Panc1 (cell line): Measurements from ENCODE around the gene PLA2G15. TPM values are rescaled to one million over a fixed set of nuclear protein-coding genes. Genes with fewer than 3 reads are reported as not detected.

Source experiments
- ATAC-seq: fragments of 200-7000 bp; cut with Tn5 transposase; 2 replicates; pipeline ENCODE4 v1.9.1; 2020; ENCODE audit warnings: mild to moderate bottlenecking, moderate library complexity
- BruUV-seq: library from RNA; stranded (reverse); fragments of 400-500 nt; replicated peaks from 2 replicates; lab custom pipeline; 2021; lab: Mats Ljungman, UMichigan
- CTCF ChIA-PET: fragments of 300-600 bp; sonication (Branson Sonifier 250); formaldehyde crosslinking; loops from one replicate; lab custom pipeline; 2022; ENCODE audit warnings: antibody characterized with exemption; lab: Charles Lee
- POLR2A ChIA-PET: fragments of 300-600 bp; sonication (Branson Sonifier 250); formaldehyde crosslinking; loops from one replicate; lab custom pipeline; 2022; ENCODE audit warnings: antibody characterized with exemption; lab: Charles Lee
- DNase-seq: peaks from one replicate; pipeline ENCODE4 v3.0.0-alpha.2; 2010; ENCODE audit warnings: low read depth, low spot score
- H3K27ac ChIP-seq: 2 replicates; pipeline ENCODE4 v1.5.1; 2011; ENCODE audit warnings: mild to moderate bottlenecking, low read length, inconsistent platforms
- H3K27me3 ChIP-seq: fragments of 200-500 bp; sonication (Bioruptor generic); 2 replicates; pipeline ENCODE4 v1.6.0; 2014; ENCODE audit warnings: low read length, inconsistent platforms; ENCODE audit not compliant: control insufficient read depth, insufficient read depth
- H3K36me3 ChIP-seq: fragments of 200-500 bp; sonication (Bioruptor generic); 2 replicates; pipeline ENCODE4 v1.5.1; 2014; ENCODE audit warnings: inconsistent platforms, mild to moderate bottlenecking, low read length, moderate library complexity; ENCODE audit not compliant: control insufficient read depth, insufficient read depth
- H3K4me1 ChIP-seq: 2 replicates; pipeline ENCODE4 v1.5.1; 2011; ENCODE audit warnings: inconsistent platforms, mild to moderate bottlenecking, low read length, moderate library complexity; ENCODE audit not compliant: control insufficient read depth, insufficient read depth
- H3K4me3 ChIP-seq, 2 experiments: 2 replicates each; pipeline ENCODE4 v1.5.1; 2011 to 2012; ENCODE audit warnings: low read depth in 2 of 2, low read length in 2 of 2, mild to moderate bottlenecking in 2 of 2, inconsistent platforms in 1 of 2, moderate library complexity in 1 of 2
- H3K9me3 ChIP-seq: fragments of 200-500 bp; sonication (Bioruptor generic); 2 replicates; pipeline ENCODE4 v1.5.1; 2014; ENCODE audit warnings: low read depth, mild to moderate bottlenecking, inconsistent platforms, low read length, moderate library complexity; ENCODE audit not compliant: control insufficient read depth, insufficient read depth
- POLR2AphosphoS5 ChIP-seq: IDR thresholded peaks from 2 replicates; pipeline ENCODE4 v1.6.1; 2012; ENCODE audit warnings: mild to moderate bottlenecking, low read depth, low read length, moderate library complexity
- SIN3A ChIP-seq: IDR thresholded peaks from 2 replicates; pipeline ENCODE4 v1.6.1; 2012; ENCODE audit warnings: low read depth, mild to moderate bottlenecking, low read length, moderate library complexity, borderline replicate concordance; ENCODE audit not compliant: insufficient read depth
- TCF7L2 ChIP-seq: IDR thresholded peaks from 2 replicates; pipeline ENCODE4 v1.6.1; 2011; ENCODE audit warnings: mild to moderate bottlenecking, low read depth, low read length, inconsistent platforms
- in situ Hi-C: cut with HindIII; loops from 2 replicates; pipeline ENCODE4 v1.10.0; 2016; ENCODE audit warnings: low sequenced_read_pairs, low pct_unique_long_range_greater_than_20kb
- intact Hi-C: fragments of 100-400 bp; cut with micrococcal nuclease; formaldehyde crosslinking; loops from one replicate; pipeline ENCODE4 v1.10.0; 2022; ENCODE audit not compliant: unreplicated experiment
- total RNA-seq: library from RNA; stranded (reverse); gene quantifications from one replicate; pipeline ENCODE4 v1.2.1, GENCODE V29; 2021; ENCODE audit not compliant: unreplicated experiment
- TF ChIP-seq, protein P1 (sequence below): fragments of 450-650 bp; IDR thresholded peaks from 2 replicates; pipeline ENCODE4 v1.5.1; 2017; ENCODE audit warnings: mild to moderate bottlenecking
- TF ChIP-seq, protein P2 (sequence below), 2 experiments: IDR thresholded peaks; 2 replicates each; pipeline ENCODE4 v1.6.1; 2011 to 2012; ENCODE audit warnings: low read depth in 2 of 2, control low read depth in 1 of 2, low read length in 1 of 2, mild to moderate bottlenecking in 1 of 2, moderate library complexity in 1 of 2; ENCODE audit not compliant: insufficient read depth in 1 of 2

PLA2G15 gene
- total RNA-seq, 1 experiment from 2014 or later, result 14.3 TPM

- DNase-seq (no peak), ATAC-seq (no peak)
- CTCF ChIA-PET, result no interaction called here
- in situ Hi-C loops (no loop called here), intact Hi-C loops (no loop called here)
- no peaks in the 10 kb centered on the region for H3K9me3 ChIP-seq
- no TSS peak for BruUV-seq
- no peaks in the 10 kb centered on the region for H3K36me3 ChIP-seq
- no peaks in the 10 kb centered on the region for H3K4me1 ChIP-seq
- no peaks in the 10 kb centered on the region for H3K27me3 ChIP-seq
- TF ChIP-seq, protein P1, sequence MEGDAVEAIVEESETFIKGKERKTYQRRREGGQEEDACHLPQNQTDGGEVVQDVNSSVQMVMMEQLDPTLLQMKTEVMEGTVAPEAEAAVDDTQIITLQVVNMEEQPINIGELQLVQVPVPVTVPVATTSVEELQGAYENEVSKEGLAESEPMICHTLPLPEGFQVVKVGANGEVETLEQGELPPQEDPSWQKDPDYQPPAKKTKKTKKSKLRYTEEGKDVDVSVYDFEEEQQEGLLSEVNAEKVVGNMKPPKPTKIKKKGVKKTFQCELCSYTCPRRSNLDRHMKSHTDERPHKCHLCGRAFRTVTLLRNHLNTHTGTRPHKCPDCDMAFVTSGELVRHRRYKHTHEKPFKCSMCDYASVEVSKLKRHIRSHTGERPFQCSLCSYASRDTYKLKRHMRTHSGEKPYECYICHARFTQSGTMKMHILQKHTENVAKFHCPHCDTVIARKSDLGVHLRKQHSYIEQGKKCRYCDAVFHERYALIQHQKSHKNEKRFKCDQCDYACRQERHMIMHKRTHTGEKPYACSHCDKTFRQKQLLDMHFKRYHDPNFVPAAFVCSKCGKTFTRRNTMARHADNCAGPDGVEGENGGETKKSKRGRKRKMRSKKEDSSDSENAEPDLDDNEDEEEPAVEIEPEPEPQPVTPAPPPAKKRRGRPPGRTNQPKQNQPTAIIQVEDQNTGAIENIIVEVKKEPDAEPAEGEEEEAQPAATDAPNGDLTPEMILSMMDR, result no peak
- TF ChIP-seq, protein P2, sequence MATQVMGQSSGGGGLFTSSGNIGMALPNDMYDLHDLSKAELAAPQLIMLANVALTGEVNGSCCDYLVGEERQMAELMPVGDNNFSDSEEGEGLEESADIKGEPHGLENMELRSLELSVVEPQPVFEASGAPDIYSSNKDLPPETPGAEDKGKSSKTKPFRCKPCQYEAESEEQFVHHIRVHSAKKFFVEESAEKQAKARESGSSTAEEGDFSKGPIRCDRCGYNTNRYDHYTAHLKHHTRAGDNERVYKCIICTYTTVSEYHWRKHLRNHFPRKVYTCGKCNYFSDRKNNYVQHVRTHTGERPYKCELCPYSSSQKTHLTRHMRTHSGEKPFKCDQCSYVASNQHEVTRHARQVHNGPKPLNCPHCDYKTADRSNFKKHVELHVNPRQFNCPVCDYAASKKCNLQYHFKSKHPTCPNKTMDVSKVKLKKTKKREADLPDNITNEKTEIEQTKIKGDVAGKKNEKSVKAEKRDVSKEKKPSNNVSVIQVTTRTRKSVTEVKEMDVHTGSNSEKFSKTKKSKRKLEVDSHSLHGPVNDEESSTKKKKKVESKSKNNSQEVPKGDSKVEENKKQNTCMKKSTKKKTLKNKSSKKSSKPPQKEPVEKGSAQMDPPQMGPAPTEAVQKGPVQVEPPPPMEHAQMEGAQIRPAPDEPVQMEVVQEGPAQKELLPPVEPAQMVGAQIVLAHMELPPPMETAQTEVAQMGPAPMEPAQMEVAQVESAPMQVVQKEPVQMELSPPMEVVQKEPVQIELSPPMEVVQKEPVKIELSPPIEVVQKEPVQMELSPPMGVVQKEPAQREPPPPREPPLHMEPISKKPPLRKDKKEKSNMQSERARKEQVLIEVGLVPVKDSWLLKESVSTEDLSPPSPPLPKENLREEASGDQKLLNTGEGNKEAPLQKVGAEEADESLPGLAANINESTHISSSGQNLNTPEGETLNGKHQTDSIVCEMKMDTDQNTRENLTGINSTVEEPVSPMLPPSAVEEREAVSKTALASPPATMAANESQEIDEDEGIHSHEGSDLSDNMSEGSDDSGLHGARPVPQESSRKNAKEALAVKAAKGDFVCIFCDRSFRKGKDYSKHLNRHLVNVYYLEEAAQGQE (IDR thresholded peaks at IDR 0.05; ENCODE audit: insufficient read depth in 1 of 2, low read depth in 2 of 2, low read length in 1 of 2), result no peak
- TF ChIP-seq POLR2AphosphoS5, result no peak
- no peak for TF ChIP-seq SIN3A
- no peak for TF ChIP-seq TCF7L2
- no peak overlapping the region for H3K27ac ChIP-seq
- H3K4me3 ChIP-seq, result no peak overlapping the region
- POLR2A ChIA-PET, result no interaction called here
Observed at GRCh38 chr16:68215302-68215701, 29.9 kb upstream of the PLA2G15 start.

DNA sequence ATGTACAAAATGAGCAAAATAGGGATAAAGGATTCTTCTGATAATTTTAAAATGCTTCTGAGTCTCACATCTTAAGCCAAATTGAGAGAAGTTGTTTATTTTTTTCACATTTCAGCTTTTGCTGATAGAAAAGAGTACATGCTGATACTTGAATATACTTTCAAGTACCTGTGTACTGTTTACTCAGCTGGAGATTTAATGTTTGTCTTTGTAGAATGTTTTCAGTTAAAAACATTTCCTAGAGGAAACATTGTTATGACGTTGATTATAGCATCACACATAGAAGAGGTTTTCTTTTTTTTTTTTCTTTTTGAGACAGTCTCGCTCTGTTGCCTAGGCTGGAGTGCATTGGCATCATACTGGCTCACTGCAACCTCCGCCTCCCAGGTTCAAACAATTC is 28.9 kb upstream of the PLA2G15 start:
- in situ Hi-C loops, result no loop called here
- DNase-seq, result no peak
- POLR2A ChIA-PET, result no interaction called here

More for the DNA sequence above, 28.9 kb upstream of the PLA2G15 start:
- CTCF ChIA-PET, result no interaction called here
- ATAC-seq, result no peak
- H3K4me1 ChIP-seq, result no peaks in the 10 kb centered on the region
- intact Hi-C loops, result no loop called here
- no peaks in the 10 kb centered on the region for H3K9me3 ChIP-seq
- H3K27ac ChIP-seq, result no peak overlapping the region
- H3K4me3 ChIP-seq, result no peak overlapping the region
- no TSS peak for BruUV-seq
- H3K27me3 ChIP-seq, result no peaks in the 10 kb centered on the region
- TF ChIP-seq, protein P1, result no peak
- no peak for TF ChIP-seq POLR2AphosphoS5
- TF ChIP-seq, protein P2 (IDR thresholded peaks at IDR 0.05; ENCODE audit: insufficient read depth in 1 of 2, low read depth in 2 of 2, low read length in 1 of 2), result no peak
- no peak for TF ChIP-seq SIN3A
- no peak for TF ChIP-seq TCF7L2
- H3K36me3 ChIP-seq, result no peaks in the 10 kb centered on the region
